WTC11 (cell line): Measurements from ENCODE around the gene LRRTM3. TPM values are rescaled to one million over a fixed set of nuclear protein-coding genes. Genes with fewer than 3 reads are reported as not detected.

ENCODE experiments used
- ATAC-seq: fragments of 200-7000 bp; cut with Tn5 transposase; 2 replicates; pipeline ENCODE4 v1.10.0; 2021; ENCODE audit warnings: mild to moderate bottlenecking, moderate library complexity
- CTCF ChIA-PET: fragments of 300-600 bp; sonication (Branson Sonifier 250); formaldehyde crosslinking; loops from one replicate; lab custom pipeline; 2021; ENCODE audit warnings: antibody characterized with exemption; lab: Charles Lee
- POLR2A ChIA-PET: fragments of 350-600 bp; sonication (Branson Sonifier 250); formaldehyde crosslinking; loops from one replicate; lab custom pipeline; 2021; ENCODE audit warnings: antibody characterized with exemption; lab: Charles Lee
- DNase-seq: peaks from one replicate; pipeline ENCODE4 v3.0.0; 2021; ENCODE audit warnings: low spot score
- H3K27ac Mint-ChIP-seq: 2 replicates; pipeline ENCODE4 v1.8.0; 2021; ENCODE audit warnings: mixed read lengths
- H3K27me3 Mint-ChIP-seq: 2 replicates; pipeline ENCODE4 v1.8.0; 2021; ENCODE audit warnings: low read depth, mild to moderate bottlenecking, moderate library complexity, mixed read lengths
- H3K36me3 Mint-ChIP-seq: 2 replicates; pipeline ENCODE4 v1.8.0; 2021; ENCODE audit warnings: mixed read lengths
- H3K4me1 Mint-ChIP-seq: 2 replicates; pipeline ENCODE4 v1.8.0; 2022; ENCODE audit warnings: mixed read lengths
- H3K4me3 Mint-ChIP-seq: 2 replicates; pipeline ENCODE4 v1.8.0; 2021; ENCODE audit warnings: mild to moderate bottlenecking, moderate library complexity, mixed read lengths
- H3K9me3 Mint-ChIP-seq: 2 replicates; pipeline ENCODE4 v1.8.0; 2021; ENCODE audit warnings: mixed read lengths
- AFF4 ChIP-seq: sonication (generic); formaldehyde crosslinking; IDR thresholded peaks from 2 replicates; pipeline ENCODE4 v1.8.1; 2023; ENCODE audit warnings: mild to moderate bottlenecking, missing genetic modification reagents, borderline replicate concordance
- ATF1 ChIP-seq: sonication (generic); formaldehyde crosslinking; IDR thresholded peaks from 2 replicates; pipeline ENCODE4 v1.8.1; 2023; ENCODE audit warnings: mild to moderate bottlenecking, moderate library complexity, missing genetic modification reagents
- ATF6 ChIP-seq: sonication (generic); formaldehyde crosslinking; IDR thresholded peaks from 2 replicates; pipeline ENCODE4 v1.8.1; 2023; ENCODE audit warnings: mild to moderate bottlenecking, missing genetic modification reagents
- CREB1 ChIP-seq: sonication (generic); formaldehyde crosslinking; IDR thresholded peaks from 2 replicates; pipeline ENCODE4 v1.8.0; 2023; ENCODE audit warnings: mild to moderate bottlenecking, missing genetic modification reagents
- ESRRA ChIP-seq: sonication (generic); formaldehyde crosslinking; IDR thresholded peaks from 2 replicates; pipeline ENCODE4 v1.8.1; 2022; ENCODE audit warnings: mild to moderate bottlenecking, missing genetic modification reagents, borderline replicate concordance
- FOXJ3 ChIP-seq: sonication (generic); formaldehyde crosslinking; IDR thresholded peaks from 2 replicates; pipeline ENCODE4 v1.9.0; 2021; ENCODE audit warnings: missing genetic modification reagents, mild to moderate bottlenecking, borderline replicate concordance
- JUN ChIP-seq: sonication (generic); formaldehyde crosslinking; IDR thresholded peaks from 2 replicates; pipeline ENCODE4 v1.8.0; 2023; ENCODE audit warnings: mild to moderate bottlenecking, missing genetic modification reagents
- MLX ChIP-seq: sonication (generic); formaldehyde crosslinking; IDR thresholded peaks from 2 replicates; pipeline ENCODE4 v1.8.1; 2023; ENCODE audit warnings: mild to moderate bottlenecking, missing genetic modification reagents, moderate library complexity
- MYBL2 ChIP-seq: sonication (generic); formaldehyde crosslinking; IDR thresholded peaks from 2 replicates; pipeline ENCODE4 v1.8.1; 2023; ENCODE audit warnings: mild to moderate bottlenecking, moderate library complexity, missing genetic modification reagents
- NFE2L1 ChIP-seq: sonication (generic); formaldehyde crosslinking; IDR thresholded peaks from 2 replicates; pipeline ENCODE4 v1.8.1; 2023; ENCODE audit warnings: missing genetic modification reagents
- NFYB ChIP-seq: sonication (generic); formaldehyde crosslinking; conservative IDR thresholded peaks from 2 replicates; pipeline ENCODE4 v1.8.0; 2022; ENCODE audit warnings: low read depth, missing genetic modification reagents
- SMAD3 ChIP-seq: sonication (generic); formaldehyde crosslinking; IDR thresholded peaks from 2 replicates; pipeline ENCODE4 v1.8.0; 2022; ENCODE audit warnings: missing genetic modification reagents, mild to moderate bottlenecking, borderline replicate concordance
- SOX15 ChIP-seq: fragments of 250-450 bp; sonication (Bioruptor Pico); IDR thresholded peaks from 2 replicates; pipeline ENCODE4 v1.9.0; 2021; ENCODE audit warnings: mild to moderate bottlenecking
- STAT6 ChIP-seq: sonication (generic); formaldehyde crosslinking; conservative IDR thresholded peaks from 2 replicates; pipeline ENCODE4 v1.8.1; 2023; ENCODE audit warnings: mild to moderate bottlenecking, low read depth, missing genetic modification reagents, moderate library complexity
- ZNF138 ChIP-seq: sonication (generic); formaldehyde crosslinking; conservative IDR thresholded peaks from 2 replicates; pipeline ENCODE4 v1.8.1; 2022; ENCODE audit warnings: mild to moderate bottlenecking, moderate library complexity, missing genetic modification reagents
- ZNF232 ChIP-seq: sonication (generic); formaldehyde crosslinking; IDR thresholded peaks from 2 replicates; pipeline ENCODE4 v1.8.0; 2022; ENCODE audit warnings: mild to moderate bottlenecking, missing genetic modification reagents
- ZNF281 ChIP-seq: sonication (generic); formaldehyde crosslinking; IDR thresholded peaks from 2 replicates; pipeline ENCODE4 v1.8.0; 2023; ENCODE audit warnings: mild to moderate bottlenecking, missing genetic modification reagents
- total RNA-seq: library from RNA; stranded (reverse); gene quantifications from 3 replicates; pipeline ENCODE4 v1.2.3, GENCODE V29; 2021
- TF ChIP-seq, protein P1 (sequence below): sonication (generic); formaldehyde crosslinking; IDR thresholded peaks from 2 replicates; pipeline ENCODE4 v1.8.1; 2022; ENCODE audit warnings: low read depth, mild to moderate bottlenecking, moderate library complexity, missing genetic modification reagents, borderline replicate concordance

Gene LRRTM3
- total RNA-seq, 1 experiment from 2014 or later = 0.52 TPM

DNA sequence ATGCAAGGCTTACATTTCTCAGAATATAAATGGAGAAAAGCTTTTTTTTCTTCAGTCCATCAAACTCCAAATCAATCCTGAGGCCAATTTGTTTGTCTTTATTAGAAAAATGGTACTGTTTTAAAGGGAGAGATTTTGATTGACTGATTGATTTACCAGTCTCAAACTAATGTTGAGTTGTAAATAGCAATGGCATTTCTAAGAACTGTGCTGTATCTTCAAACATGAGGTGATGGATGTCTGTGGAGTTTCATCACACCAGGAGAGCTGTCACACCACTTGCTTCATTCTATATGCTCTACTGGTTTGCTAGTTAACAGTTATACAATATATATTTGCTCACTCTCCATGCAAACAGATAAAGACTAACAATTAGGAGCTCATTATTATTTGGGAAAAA lies 39.0 kb upstream of the LRRTM3 start (continued):
- no peak for TF ChIP-seq AFF4 (CRISPR knock-in tag)
- no peak for TF ChIP-seq ESRRA
- no peak for TF ChIP-seq MLX (CRISPR knock-in tag)

DNA sequence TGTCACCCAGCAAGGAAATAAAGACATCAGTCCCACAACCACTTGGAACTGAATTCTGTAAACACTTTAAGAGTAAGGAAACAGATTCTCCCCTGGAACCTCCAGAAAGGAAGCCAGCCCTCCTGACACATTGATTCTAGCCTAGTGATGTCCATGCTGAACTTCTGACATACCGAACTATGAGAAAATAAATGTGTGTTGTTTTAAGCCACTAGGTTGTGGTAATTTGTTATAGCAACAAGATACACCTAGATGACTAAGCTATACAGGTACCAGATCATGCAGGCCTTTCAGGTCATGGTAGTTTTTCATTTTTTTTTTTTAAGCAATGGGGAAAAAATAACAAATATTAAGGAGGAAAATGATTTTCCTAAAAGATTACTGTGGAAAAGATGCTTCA lies 37.6 kb upstream of the LRRTM3 start:
- no peak overlapping the region for H3K4me3 Mint-ChIP-seq
- H3K27ac Mint-ChIP-seq = no peak overlapping the region
- DNase-seq (no peak), ATAC-seq (no peak)
- H3K27me3 Mint-ChIP-seq = peaks cover 5% of the 10 kb centered on the region; the same call in 1 of the 2 replicates
- H3K9me3 Mint-ChIP-seq = peaks cover 13% of the 10 kb centered on the region
- peaks cover 24% of the 10 kb centered on the region for H3K4me1 Mint-ChIP-seq
- no peaks in the 10 kb centered on the region; the same call in 1 of the 2 replicates for H3K36me3 Mint-ChIP-seq
- TF ChIP-seq FOXJ3 (CRISPR knock-in tag) (no peak), CREB1 (CRISPR knock-in tag) (no peak), ZNF281 (CRISPR knock-in tag) (no peak), NFE2L1 (CRISPR knock-in tag) (no peak), ATF1 (no peak), SMAD3 (CRISPR knock-in tag) (no peak), ATF6 (no peak)
- ChIA-PET POLR2A (no interaction called here), CTCF (no interaction called here)

GRCh38 chr10:66892871-66893270 lies 33.0 kb upstream of the LRRTM3 start:
- Mint-ChIP-seq H3K4me1 (peaks cover 27% of the 10 kb centered on the region), H3K4me3 (peak overlapping the region; percentile 4), H3K27me3 (peaks cover 5% of the 10 kb centered on the region; the same call in 1 of the 2 replicates), H3K27ac (peak overlapping the region; percentile 46; the same call in 1 of the 2 replicates), H3K9me3 (peaks cover 13% of the 10 kb centered on the region), H3K36me3 (peaks cover 3% of the 10 kb centered on the region)
- ATAC-seq = peak; percentile 41
- ChIA-PET POLR2A (no interaction called here), CTCF (no interaction called here)
- DNase-seq = no peak
- TF ChIP-seq SOX15 (CRISPR knock-in tag) (no peak), ZNF138 (CRISPR knock-in tag) (no peak), JUN (CRISPR knock-in tag) (no peak), MYBL2 (CRISPR knock-in tag) (no peak), ZNF232 (CRISPR knock-in tag) (no peak), NFYB (CRISPR knock-in tag) (no peak), NFE2L1 (CRISPR knock-in tag) (no peak), STAT6 (CRISPR knock-in tag) (no peak)
- TF ChIP-seq, protein P1, sequence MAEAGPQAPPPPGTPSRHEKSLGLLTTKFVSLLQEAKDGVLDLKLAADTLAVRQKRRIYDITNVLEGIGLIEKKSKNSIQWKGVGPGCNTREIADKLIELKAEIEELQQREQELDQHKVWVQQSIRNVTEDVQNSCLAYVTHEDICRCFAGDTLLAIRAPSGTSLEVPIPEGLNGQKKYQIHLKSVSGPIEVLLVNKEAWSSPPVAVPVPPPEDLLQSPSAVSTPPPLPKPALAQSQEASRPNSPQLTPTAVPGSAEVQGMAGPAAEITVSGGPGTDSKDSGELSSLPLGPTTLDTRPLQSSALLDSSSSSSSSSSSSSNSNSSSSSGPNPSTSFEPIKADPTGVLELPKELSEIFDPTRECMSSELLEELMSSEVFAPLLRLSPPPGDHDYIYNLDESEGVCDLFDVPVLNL (CRISPR knock-in tag) = no peak
